HepG2 (cell line): ENCODE results near the gene MNT. TPM values are rescaled to one million over a fixed set of nuclear protein-coding genes. Genes with fewer than 3 reads are reported as not detected.

Source experiments
- AHR ChIP-seq: IDR thresholded peaks from 2 replicates; pipeline ENCODE4 v1.6.1; 2018; ENCODE audit warnings: missing genetic modification reagents, missing compliant biosample characterization
- ELF4 ChIP-seq: sonication (generic); formaldehyde crosslinking; IDR thresholded peaks from 2 replicates; pipeline ENCODE4 v1.5.0; 2020; ENCODE audit warnings: missing genetic modification reagents, mild to moderate bottlenecking, moderate library complexity, borderline replicate concordance
- ETS1 ChIP-seq: sonication (generic); formaldehyde crosslinking; IDR thresholded peaks from 2 replicates; pipeline ENCODE4 v1.4.0; 2020; ENCODE audit warnings: missing genetic modification reagents
- GATAD2A ChIP-seq: IDR thresholded peaks from 2 replicates; pipeline ENCODE4 v1.6.1; 2016
- JUNB ChIP-seq: sonication (generic); formaldehyde crosslinking; IDR thresholded peaks from 2 replicates; pipeline ENCODE4 v1.8.0; 2022; ENCODE audit warnings: missing genetic modification reagents, mild to moderate bottlenecking, borderline replicate concordance
- KDM5A ChIP-seq: fragments of 200-600 bp; sonication (generic); IDR thresholded peaks from 2 replicates; pipeline ENCODE4 v1.7.0; 2018; ENCODE audit warnings: antibody characterized with exemption, mild to moderate bottlenecking, low read length, borderline replicate concordance
- POGK ChIP-seq: sonication (generic); formaldehyde crosslinking; conservative IDR thresholded peaks from 2 replicates; pipeline ENCODE4 v1.8.0; 2022; ENCODE audit warnings: mild to moderate bottlenecking, moderate library complexity, missing genetic modification reagents
- RBM39 ChIP-seq: fragments of 200-400 bp; formaldehyde crosslinking; IDR thresholded peaks from one replicate; pipeline ENCODE4 v1.6.1; 2018; ENCODE audit warnings: antibody characterized with exemption, mild to moderate bottlenecking, low read depth, low read length; ENCODE audit not compliant: poor library complexity, severe bottlenecking
- SKI ChIP-seq: fragments of 450-650 bp; IDR thresholded peaks from one replicate; pipeline ENCODE4 v1.6.1; 2018; ENCODE audit warnings: mild to moderate bottlenecking; ENCODE audit not compliant: partially characterized antibody
- SRSF4 ChIP-seq: fragments of 200-400 bp; formaldehyde crosslinking; IDR thresholded peaks from one replicate; pipeline ENCODE4 v1.6.1; 2018; ENCODE audit warnings: mild to moderate bottlenecking, low read depth, low read length, moderate library complexity; ENCODE audit not compliant: poor library complexity, severe bottlenecking
- TERF1 ChIP-seq: sonication (generic); formaldehyde crosslinking; IDR thresholded peaks from 2 replicates; pipeline ENCODE4 v1.8.0; 2022; ENCODE audit warnings: mild to moderate bottlenecking, missing genetic modification reagents, moderate library complexity
- ZNF3 ChIP-seq: IDR thresholded peaks from 2 replicates; pipeline ENCODE4 v1.7.0; 2017; ENCODE audit warnings: inconsistent platforms
- ZNF775 ChIP-seq: sonication (generic); formaldehyde crosslinking; IDR thresholded peaks from 2 replicates; pipeline ENCODE4 v1.4.0; 2020; ENCODE audit warnings: missing genetic modification reagents, mild to moderate bottlenecking, moderate library complexity, borderline replicate concordance
- ZNF816 ChIP-seq: sonication (generic); formaldehyde crosslinking; IDR thresholded peaks from 2 replicates; pipeline ENCODE4 v1.8.0; 2022; ENCODE audit warnings: missing genetic modification reagents, mild to moderate bottlenecking, borderline replicate concordance
- polyA plus RNA-seq, 8 experiments: library from polyadenylated mRNA; depleted of rRNA in 3 of 8; stranded (reverse) in 7 of 8; unstranded in 1 of 8; fragments of >200 nt; fragmentation: Illumina TruSeq in 4 of 8; extraction: Trizol in 4 of 8; gene quantifications; 2 replicates each; pipeline versions ENCODE4 v1.2.1 to v1.2.3, GENCODE V29; 2011 to 2016; ENCODE audit warnings: low read depth in 4 of 8, missing spikeins in 1 of 8, mixed read lengths in 1 of 8; ENCODE audit not compliant: insufficient read depth in 1 of 8
- total RNA-seq, 5 experiments: library from RNA; depleted of rRNA; stranded (reverse); fragments of >200 nt; fragmentation: Illumina TruSeq; extraction: Trizol; gene quantifications; 2 replicates each; pipeline ENCODE4 v1.2.3, GENCODE V29; 2016; ENCODE audit warnings: low read depth in 1 of 5

The MNT gene
- total and polyA plus RNA-seq, 2 of the 13 experiments (the other 11 are each of a cell fraction or from before 2014, with no cell fraction given) = 2.1 to 3.5 TPM

GRCh38 chr17:2400474-2400866 lies 390 bp downstream of the MNT start (continued):
- TF ChIP-seq ZNF775 (CRISPR knock-in tag) = no peak
- TF ChIP-seq RBM39 = no peak
- no peak for TF ChIP-seq SKI
- TF ChIP-seq AHR (CRISPR knock-in tag) = 0 out of 2 replicates have a peak, but pooled peaks have one; percentile 28
- TF ChIP-seq ZNF816 = peak; percentile 11; the same call in 1 of the 2 replicates
- TF ChIP-seq POGK (CRISPR knock-in tag) = peak; percentile 15; the same call in 1 of the 2 replicates
- peak; percentile 24 for TF ChIP-seq SRSF4
- TF ChIP-seq JUNB (CRISPR knock-in tag) = 0 out of 2 replicates have a peak, but pooled peaks have one; percentile 22
- no peak for TF ChIP-seq ZNF3 (CRISPR knock-in tag)
- TF ChIP-seq ETS1 (CRISPR knock-in tag) = 0 out of 2 replicates have a peak, but pooled peaks have one; percentile 4
- TF ChIP-seq TERF1 (CRISPR knock-in tag) = 0 out of 2 replicates have a peak, but pooled peaks have one; percentile 37
- TF ChIP-seq ELF4 (CRISPR knock-in tag) = no peak
- TF ChIP-seq GATAD2A (CRISPR knock-in tag) = no peak
- TF ChIP-seq KDM5A = 0 out of 2 replicates have a peak, but pooled peaks have one; percentile 47
- TF ChIP-seq, all 625 proteins: peak for 17
